ENCODE data around the gene PDPK1. TPM values are rescaled to one million over a fixed set of nuclear protein-coding genes. Genes with fewer than 3 reads are reported as not detected.
A peak's percentile ranks its signal among the peaks of the same experiment; 100 is the strongest.

The PDPK1 gene
- polyA plus RNA-seq, 1 donor (not counting 4 experiments of a cell fraction or from before 2014, with no cell fraction given), result 23.4 TPM

GRCh38 chr16:2530629-2531318 lies 7.0 kb upstream of the PDPK1 start:
- Histone ChIP-seq H2AFZ (ENCODE audit: control insufficient read depth, low read length) (no peak overlapping the region), H3K9me3 (ENCODE audit: control insufficient read depth, low read depth, low read length) (no peaks in the 10 kb centered on the region), H3K4me2 (ENCODE audit: control insufficient read depth, extremely low read depth, insufficient read depth, low read depth, low read length) (peak overlapping the region; percentile 82), H3K9ac (ENCODE audit: control insufficient read depth, extremely low read depth, insufficient read depth, low read length) (peak overlapping the region; percentile 79), H4K20me1 (ENCODE audit: control insufficient read depth, extremely low read depth, insufficient read depth, low read length) (no peaks in the 10 kb centered on the region), H3K79me2 (ENCODE audit: control insufficient read depth, insufficient read depth, low read length) (no peaks in the 10 kb centered on the region), H3K9me1 (ENCODE audit: control insufficient read depth, extremely low read depth, insufficient read depth, low read length) (no peaks in the 10 kb centered on the region), H3K27ac (ENCODE audit: control insufficient read depth, insufficient read depth, low read length) (peak overlapping the region; percentile 77), H3K4me3 (ENCODE audit: control insufficient read depth in 2 of 3, extremely low read depth in 1 of 3, insufficient read depth in 2 of 3, low read depth in 1 of 3, low read length in 3 of 3) (no peak overlapping the region), H3K27me3 (ENCODE audit: control insufficient read depth, extremely low read depth, insufficient read depth, low read length) (no peaks in the 10 kb centered on the region), H3K4me1 (ENCODE audit: control insufficient read depth, extremely low read depth, insufficient read depth, low read length) (peaks cover 14% of the 10 kb centered on the region), H3K36me3 (ENCODE audit: control insufficient read depth in 2 of 2, extremely low read depth in 1 of 2, insufficient read depth in 2 of 2, low read length in 2 of 2) (peaks cover 11 to 28% of the 10 kb centered on the region in 2 experiments)
- FAIRE-seq (no peak), DNase-seq (ENCODE audit: low read depth, low spot score) (no peak)
- no peak for TF ChIP-seq CTCF (optimal IDR thresholded peaks at IDR 0.05 in 1 of 3, IDR thresholded peaks at IDR 0.05 in 1 of 3, conservative IDR thresholded peaks at IDR 0.05 in 1 of 3; ENCODE audit: extremely low read depth in 1 of 3, insufficient read depth in 2 of 3, low read length in 3 of 3)
- TF ChIP-seq EZH2 (IDR thresholded peaks at IDR 0.05; ENCODE audit: low read length), result no peak
- dilution Hi-C loops (cut with MboI; ENCODE audit: extremely low pct_ligation_motif_present, low sequenced_read_pairs), result no loop called here

GRCh38 chr16:2531371-2531695 lies 6.5 kb upstream of the PDPK1 start, which contains the start of gene CEMP1:
Gene CEMP1, minus strand, starts transcription at chr16:2531408. Its CDS starts 335 bp downstream, at chr16:2531073.
- FAIRE-seq (peak; percentile 5), DNase-seq (ENCODE audit: low read depth, low spot score) (no peak)
- Histone ChIP-seq H3K4me2 (ENCODE audit: control insufficient read depth, extremely low read depth, insufficient read depth, low read depth, low read length) (peak within 1 kb of the TSS; percentile 93), H3K79me2 (ENCODE audit: control insufficient read depth, insufficient read depth, low read length) (no peaks in the 10 kb centered on the region), H3K9me3 (ENCODE audit: control insufficient read depth, low read depth, low read length) (no peaks in the 10 kb centered on the region), H2AFZ (ENCODE audit: control insufficient read depth, low read length) (peak within 1 kb of the TSS; percentile 69), H4K20me1 (ENCODE audit: control insufficient read depth, extremely low read depth, insufficient read depth, low read length) (no peaks in the 10 kb centered on the region), H3K27ac (ENCODE audit: control insufficient read depth, insufficient read depth, low read length) (peak within 1 kb of the TSS; percentile 87), H3K4me3 (ENCODE audit: control insufficient read depth in 2 of 3, extremely low read depth in 1 of 3, insufficient read depth in 2 of 3, low read depth in 1 of 3, low read length in 3 of 3) (peak within 1 kb of the TSS; percentile 48 to 76 (median 73)), H3K36me3 (ENCODE audit: control insufficient read depth in 2 of 2, extremely low read depth in 1 of 2, insufficient read depth in 2 of 2, low read length in 2 of 2) (peaks cover 11 to 24% of the 10 kb centered on the region in 2 experiments), H3K4me1 (ENCODE audit: control insufficient read depth, extremely low read depth, insufficient read depth, low read length) (peaks cover 15% of the 10 kb centered on the region), H3K9ac (ENCODE audit: control insufficient read depth, extremely low read depth, insufficient read depth, low read length) (peak within 1 kb of the TSS; percentile 86), H3K9me1 (ENCODE audit: control insufficient read depth, extremely low read depth, insufficient read depth, low read length) (no peaks in the 10 kb centered on the region), H3K27me3 (ENCODE audit: control insufficient read depth, extremely low read depth, insufficient read depth, low read length) (no peaks in the 10 kb centered on the region)
- dilution Hi-C loops (cut with MboI; ENCODE audit: extremely low pct_ligation_motif_present, low sequenced_read_pairs), result no loop called here
- no peak for TF ChIP-seq CTCF (optimal IDR thresholded peaks at IDR 0.05 in 1 of 3, IDR thresholded peaks at IDR 0.05 in 1 of 3, conservative IDR thresholded peaks at IDR 0.05 in 1 of 3; ENCODE audit: extremely low read depth in 1 of 3, insufficient read depth in 2 of 3, low read length in 3 of 3)
- TF ChIP-seq EZH2 (IDR thresholded peaks at IDR 0.05; ENCODE audit: low read length), result no peak
